ENCODE data around the gene TBC1D9.

- TF ChIP-seq CTCF (IDR thresholded peaks at IDR 0.05; ENCODE audit: low read depth, low read length), result no peak
- TF ChIP-seq EZH2phosphoT487 (IDR thresholded peaks at IDR 0.05; ENCODE audit: low read depth), result no peak
Observed at GRCh38 chr4:140679576-140679975, 76.6 kb downstream of the TBC1D9 start.

Data from OCI-LY3 (cell line).